Nephron (organoid): ENCODE data around the gene RAX.

Source experiments
- H3K27ac Mint-ChIP-seq, 3 experiments: 2 replicates each; pipeline ENCODE4 v1.8.0; 2020; ENCODE audit warnings: mixed read lengths in 3 of 3, mild to moderate bottlenecking in 2 of 3, moderate library complexity in 1 of 3
- H3K27me3 Mint-ChIP-seq: 2 replicates; pipeline ENCODE4 v1.8.0; 2021; ENCODE audit warnings: low read depth, mild to moderate bottlenecking, moderate library complexity, mixed read lengths
- H3K36me3 Mint-ChIP-seq: 2 replicates; pipeline ENCODE4 v1.8.0; 2020; ENCODE audit warnings: low read depth, mixed read lengths
- H3K4me1 Mint-ChIP-seq: 2 replicates; pipeline ENCODE4 v1.8.0; 2020; ENCODE audit warnings: mixed read lengths
- H3K4me3 Mint-ChIP-seq, 3 experiments: 2 replicates each; pipeline ENCODE4 v1.8.0; 2020; ENCODE audit warnings: mild to moderate bottlenecking in 3 of 3, mixed read lengths in 3 of 3, moderate library complexity in 2 of 3
- H3K9me3 Mint-ChIP-seq: 2 replicates; pipeline ENCODE4 v1.8.0; 2020; ENCODE audit warnings: mixed read lengths
- CTCF ChIP-seq, 3 experiments: fragments of 200-600 bp; sonication (generic); IDR thresholded peaks; one replicate each; pipeline ENCODE4 v1.5.0; 2021; ENCODE audit warnings: antibody characterized with exemption in 3 of 3; ENCODE audit not compliant: unreplicated experiment in 3 of 3

The RAX gene

GRCh38 chr18:59232309-59233016 is 40.8 kb downstream of the RAX start:
- no peaks in the 10 kb centered on the region for H3K36me3 Mint-ChIP-seq
- H3K27ac Mint-ChIP-seq = no peak overlapping the region
- peaks cover 26% of the 10 kb centered on the region for H3K4me1 Mint-ChIP-seq
- TF ChIP-seq CTCF (IDR thresholded peaks at IDR 0.05; ENCODE audit: unreplicated experiment in 3 of 3) = no peak
- H3K9me3 Mint-ChIP-seq = peaks cover 6% of the 10 kb centered on the region
- peaks cover 55% of the 10 kb centered on the region for H3K27me3 Mint-ChIP-seq
- H3K4me3 Mint-ChIP-seq = no peak overlapping the region

- Mint-ChIP-seq H3K27ac (no peak overlapping the region), H3K4me3 (no peak overlapping the region), H3K4me1 (peaks cover 30% of the 10 kb centered on the region), H3K36me3 (no peaks in the 10 kb centered on the region), H3K27me3 (peaks cover 60% of the 10 kb centered on the region), H3K9me3 (peaks cover 4% of the 10 kb centered on the region)
- no peak for TF ChIP-seq CTCF (IDR thresholded peaks at IDR 0.05; ENCODE audit: unreplicated experiment in 3 of 3)
Observed at GRCh38 chr18:59231877-59232276, 41.4 kb downstream of the RAX start.

- Mint-ChIP-seq H3K9me3 (no peaks in the 10 kb centered on the region), H3K27ac (no peak overlapping the region), H3K4me1 (peaks cover 33% of the 10 kb centered on the region), H3K4me3 (no peak overlapping the region), H3K27me3 (peaks cover 65% of the 10 kb centered on the region), H3K36me3 (no peaks in the 10 kb centered on the region)
- no peak for TF ChIP-seq CTCF (IDR thresholded peaks at IDR 0.05; ENCODE audit: unreplicated experiment in 3 of 3)
Observed at GRCh38 chr18:59231114-59231513, 42.1 kb downstream of the RAX start.

GRCh38 chr18:59229701-59230443 is 43.4 kb downstream of the RAX start:
- TF ChIP-seq CTCF (IDR thresholded peaks at IDR 0.05; ENCODE audit: unreplicated experiment in 3 of 3) = no peak
- H3K27me3 Mint-ChIP-seq = peaks cover 71% of the 10 kb centered on the region
- no peaks in the 10 kb centered on the region for H3K9me3 Mint-ChIP-seq
- no peaks in the 10 kb centered on the region for H3K36me3 Mint-ChIP-seq
- H3K4me3 Mint-ChIP-seq = no peak overlapping the region
- peaks cover 33% of the 10 kb centered on the region for H3K4me1 Mint-ChIP-seq
- no peak overlapping the region for H3K27ac Mint-ChIP-seq

GRCh38 chr18:59229191-59229590 is 44.1 kb downstream of the RAX start:
- TF ChIP-seq CTCF (IDR thresholded peaks at IDR 0.05; ENCODE audit: unreplicated experiment in 3 of 3) = no peak
- Mint-ChIP-seq H3K9me3 (no peaks in the 10 kb centered on the region), H3K36me3 (no peaks in the 10 kb centered on the region), H3K27ac (no peak overlapping the region), H3K27me3 (peaks cover 77% of the 10 kb centered on the region), H3K4me3 (no peak overlapping the region), H3K4me1 (peaks cover 33% of the 10 kb centered on the region)
